ENCODE results near the gene ZNF865. TPM values are rescaled to one million over a fixed set of nuclear protein-coding genes. Genes with fewer than 3 reads are reported as not detected.
"Not testable (repeated sequence)": the region's sequence is repeated elsewhere in the genome, so short reads cannot be mapped to it uniquely, and the experiment has no call there.

ZNF865 gene
- polyA plus RNA-seq, 4 donors = 4.0 to 10.3 (median 5.5) TPM

DNA sequence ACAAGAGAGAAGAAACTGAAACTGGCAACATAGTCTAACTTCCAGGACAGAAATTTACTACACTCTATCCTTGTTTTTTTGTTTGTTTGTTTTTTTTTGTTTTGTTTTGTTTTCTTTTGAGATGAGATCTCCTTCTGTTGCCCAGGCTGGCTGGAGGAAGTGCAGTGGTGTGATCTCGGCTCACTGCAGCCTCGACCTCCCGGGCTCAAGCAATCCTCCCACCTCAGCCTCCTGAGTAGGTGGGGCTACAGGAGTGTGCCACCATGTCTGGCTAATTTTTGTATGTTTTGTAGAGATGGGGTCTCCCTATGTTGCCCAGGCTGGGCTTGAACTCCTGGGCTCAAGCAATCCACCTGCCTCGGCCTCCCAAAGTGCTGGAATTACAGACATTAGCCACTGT lies 23.2 kb upstream of the ZNF865 start:
- not testable (repeated sequence) for H3K36me3 ChIP-seq (ENCODE audit: control insufficient read depth in 3 of 3, insufficient read depth in 2 of 3, low read depth in 1 of 3, low read length in 3 of 3); DNase-seq; H3K9me3 ChIP-seq (ENCODE audit: control insufficient read depth in 2 of 2, insufficient read depth in 1 of 2, low read depth in 1 of 2, low read length in 1 of 2); FAIRE-seq; H3K27me3 ChIP-seq (ENCODE audit: control insufficient read depth in 3 of 3, insufficient read depth in 3 of 3, low read length in 3 of 3); H3K4me3 ChIP-seq (ENCODE audit: low read depth in 1 of 3, low read length in 3 of 3); H3K27ac ChIP-seq (ENCODE audit: low read depth in 1 of 3, low read length in 2 of 3)
- peaks cover 0 to 11% (median 7%) of the 10 kb centered on the region in 3 donors for H3K4me1 ChIP-seq (ENCODE audit: control insufficient read depth in 3 of 3, insufficient read depth in 2 of 3, low read depth in 1 of 3, low read length in 2 of 3)
- WGBS, 3 donors = 52 to 67% (median 65%) methylated on average over 4 of the region's 4 CpGs

- H3K27ac ChIP-seq (ENCODE audit: low read depth in 1 of 3, low read length in 2 of 3); DNase-seq; H3K27me3 ChIP-seq (ENCODE audit: control insufficient read depth in 3 of 3, insufficient read depth in 3 of 3, low read length in 3 of 3); H3K4me3 ChIP-seq (ENCODE audit: low read depth in 1 of 3, low read length in 3 of 3); H3K9me3 ChIP-seq (ENCODE audit: control insufficient read depth in 2 of 2, insufficient read depth in 1 of 2, low read depth in 1 of 2, low read length in 1 of 2); FAIRE-seq; H3K36me3 ChIP-seq (ENCODE audit: control insufficient read depth in 3 of 3, insufficient read depth in 2 of 3, low read depth in 1 of 3, low read length in 3 of 3): not testable (repeated sequence)
- peaks cover 0 to 13% (median 7%) of the 10 kb centered on the region in 3 donors for H3K4me1 ChIP-seq (ENCODE audit: control insufficient read depth in 3 of 3, insufficient read depth in 2 of 3, low read depth in 1 of 3, low read length in 2 of 3)
- 84 to 87% (median 84%) methylated on average over 8 of the region's 8 CpGs for WGBS, 3 donors
Measured at GRCh38 chr19:55583897-55584296, 21.6 kb upstream of the ZNF865 start.

DNA sequence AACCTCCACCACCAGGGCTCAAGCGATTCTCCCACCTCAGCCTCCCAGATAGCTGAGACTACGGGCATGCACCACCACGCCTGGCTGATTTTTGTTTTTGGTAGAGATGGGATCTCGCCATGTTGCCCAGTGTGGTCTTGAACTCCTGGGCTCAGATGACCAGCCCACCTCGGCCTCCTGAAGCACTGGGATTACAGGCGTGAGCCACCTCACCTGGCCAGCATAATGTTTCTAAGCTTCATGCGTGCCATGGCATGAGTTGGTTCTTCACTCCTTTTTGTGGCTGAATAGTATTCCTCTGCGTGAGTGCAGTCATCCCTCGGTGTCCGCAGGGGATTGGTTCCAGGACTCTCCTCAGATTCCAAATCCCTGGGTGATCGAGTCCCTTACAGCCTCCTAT lies 20.6 kb upstream of the ZNF865 start:
- Histone ChIP-seq H3K4me1 (ENCODE audit: control insufficient read depth in 3 of 3, insufficient read depth in 2 of 3, low read depth in 1 of 3, low read length in 2 of 3) (peaks cover 0 to 13% (median 7%) of the 10 kb centered on the region in 3 donors), H3K9me3 (ENCODE audit: control insufficient read depth in 2 of 2, insufficient read depth in 1 of 2, low read depth in 1 of 2, low read length in 1 of 2) (no peaks in the 10 kb centered on the region), H3K36me3 (ENCODE audit: control insufficient read depth in 3 of 3, insufficient read depth in 2 of 3, low read depth in 1 of 3, low read length in 3 of 3) (no peaks in the 10 kb centered on the region), H3K4me3 (ENCODE audit: low read depth in 1 of 3, low read length in 3 of 3) (no peak overlapping the region), H3K27ac (ENCODE audit: low read depth in 1 of 3, low read length in 2 of 3) (no peak overlapping the region), H3K27me3 (ENCODE audit: control insufficient read depth in 3 of 3, insufficient read depth in 3 of 3, low read length in 3 of 3) (no peaks in the 10 kb centered on the region)
- FAIRE-seq (no peak), DNase-seq (no peak)
- whole genome bisulfite sequencing, 3 donors = 93 to 94% (median 93%) methylated on average over 11 of the region's 11 CpGs

GRCh38 chr19:55585658-55586339 lies 19.6 kb upstream of the ZNF865 start:
- peak overlapping the region in 2 of 3 donors; percentile 2 to 40 for H3K4me3 ChIP-seq (ENCODE audit: low read depth in 1 of 3, low read length in 3 of 3)
- DNase-seq (peak in 1 of 2 donors; percentile 89), FAIRE-seq (no peak)
- H3K4me1 ChIP-seq (ENCODE audit: control insufficient read depth in 3 of 3, insufficient read depth in 2 of 3, low read depth in 1 of 3, low read length in 2 of 3) = peaks cover 0 to 13% (median 7%) of the 10 kb centered on the region in 3 donors
- H3K27ac ChIP-seq (ENCODE audit: low read depth in 1 of 3, low read length in 2 of 3) = peak overlapping the region in 2 of 3 donors; percentile 47 to 66
- WGBS, 3 donors = 2 to 5% (median 3%) methylated on average over 31 to 36 of the region's 36 CpGs
- H3K27me3 ChIP-seq (ENCODE audit: control insufficient read depth in 3 of 3, insufficient read depth in 3 of 3, low read length in 3 of 3) = no peaks in the 10 kb centered on the region
- H3K36me3 ChIP-seq (ENCODE audit: control insufficient read depth in 3 of 3, insufficient read depth in 2 of 3, low read depth in 1 of 3, low read length in 3 of 3) = no peaks in the 10 kb centered on the region
- no peaks in the 10 kb centered on the region for H3K9me3 ChIP-seq (ENCODE audit: control insufficient read depth in 2 of 2, insufficient read depth in 1 of 2, low read depth in 1 of 2, low read length in 1 of 2)

DNA sequence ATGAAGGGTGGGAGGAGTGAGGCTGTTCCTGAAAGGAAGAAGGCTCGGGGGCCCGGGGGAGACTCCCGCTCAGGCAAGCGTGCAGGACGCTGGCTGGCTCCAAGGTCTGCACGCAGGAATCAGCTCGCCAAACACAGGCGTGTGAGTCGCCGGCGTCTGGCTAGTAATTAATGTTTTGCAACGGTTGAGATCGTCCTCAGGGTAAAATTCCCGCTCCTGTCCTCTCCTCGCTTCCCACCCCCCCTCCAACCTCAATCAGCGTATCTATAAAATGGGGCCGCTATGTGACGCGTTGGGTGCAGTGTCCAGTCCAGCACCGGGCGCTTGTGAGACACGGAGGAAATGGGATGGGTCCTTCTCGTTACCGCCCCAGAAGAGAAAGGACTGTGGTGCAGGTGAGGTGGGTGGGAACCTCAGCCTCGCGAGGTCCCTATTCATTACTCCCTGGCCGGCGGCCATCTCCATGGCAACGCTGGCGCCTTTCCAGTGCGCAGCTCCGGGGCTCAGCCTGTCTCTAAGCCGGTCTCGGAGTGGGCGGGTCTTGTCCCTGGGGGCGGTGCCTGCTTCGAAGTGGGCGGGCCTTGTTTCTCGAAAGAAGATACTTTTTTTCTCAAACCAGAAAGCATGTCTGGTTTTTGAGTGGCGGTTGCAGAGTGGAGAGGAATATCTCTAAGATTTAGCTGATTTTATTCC lies 18.3 kb upstream of the ZNF865 start:
- H3K27ac ChIP-seq (ENCODE audit: low read depth in 1 of 3, low read length in 2 of 3) = peak overlapping the region in 2 of 3 donors; percentile 18 to 22
- DNase-seq (peak; percentile 90 to 98), FAIRE-seq (no peak)
- H3K4me3 ChIP-seq (ENCODE audit: low read depth in 1 of 3, low read length in 3 of 3) = peak overlapping the region in 1 of 3 donors; percentile 33
- 1 to 2% (median 1%) methylated on average over 39 to 40 of the region's 40 CpGs for WGBS, 3 donors
- H3K36me3 ChIP-seq (ENCODE audit: control insufficient read depth in 3 of 3, insufficient read depth in 2 of 3, low read depth in 1 of 3, low read length in 3 of 3) = peaks cover 0 to 11% (median 0%) of the 10 kb centered on the region in 3 donors
- H3K4me1 ChIP-seq (ENCODE audit: control insufficient read depth in 3 of 3, insufficient read depth in 2 of 3, low read depth in 1 of 3, low read length in 2 of 3) = peaks cover 0 to 13% (median 7%) of the 10 kb centered on the region in 3 donors
- H3K9me3 ChIP-seq (ENCODE audit: control insufficient read depth in 2 of 2, insufficient read depth in 1 of 2, low read depth in 1 of 2, low read length in 1 of 2) = no peaks in the 10 kb centered on the region
- H3K27me3 ChIP-seq (ENCODE audit: control insufficient read depth in 3 of 3, insufficient read depth in 3 of 3, low read length in 3 of 3) = no peaks in the 10 kb centered on the region

DNA sequence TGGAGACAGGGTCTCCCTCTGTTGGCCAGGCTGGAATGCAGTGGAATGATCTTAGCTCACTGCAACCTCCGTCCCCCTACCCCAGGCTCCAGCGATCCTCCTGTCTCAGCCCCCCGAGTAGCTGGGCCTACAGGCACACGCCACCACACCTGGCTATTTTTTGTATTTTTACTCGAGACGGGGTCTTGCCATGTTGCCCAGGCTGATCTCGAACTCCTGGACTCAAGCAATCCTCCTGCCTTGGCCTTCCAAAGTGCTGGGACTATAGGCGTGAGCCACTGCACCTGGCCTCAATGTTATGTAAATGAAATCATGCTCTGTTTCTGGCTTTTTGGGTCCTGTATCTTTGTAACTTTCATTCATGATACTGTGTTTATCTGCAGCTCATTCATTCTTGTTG lies 16.7 kb upstream of the ZNF865 start:
- peaks cover 0 to 20% (median 0%) of the 10 kb centered on the region in 3 donors for H3K36me3 ChIP-seq (ENCODE audit: control insufficient read depth in 3 of 3, insufficient read depth in 2 of 3, low read depth in 1 of 3, low read length in 3 of 3)
- H3K4me3 ChIP-seq (ENCODE audit: low read depth in 1 of 3, low read length in 3 of 3) = no peak overlapping the region
- H3K9me3 ChIP-seq (ENCODE audit: control insufficient read depth in 2 of 2, insufficient read depth in 1 of 2, low read depth in 1 of 2, low read length in 1 of 2) = no peaks in the 10 kb centered on the region
- WGBS, 3 donors = 86 to 90% (median 89%) methylated on average over 8 of the region's 8 CpGs
- H3K27ac ChIP-seq (ENCODE audit: low read depth in 1 of 3, low read length in 2 of 3) = no peak overlapping the region
- FAIRE-seq (no peak), DNase-seq (no peak)
- peaks cover 0 to 13% (median 7%) of the 10 kb centered on the region in 3 donors for H3K4me1 ChIP-seq (ENCODE audit: control insufficient read depth in 3 of 3, insufficient read depth in 2 of 3, low read depth in 1 of 3, low read length in 2 of 3)
- H3K27me3 ChIP-seq (ENCODE audit: control insufficient read depth in 3 of 3, insufficient read depth in 3 of 3, low read length in 3 of 3) = no peaks in the 10 kb centered on the region

- Histone ChIP-seq H3K27me3 (ENCODE audit: control insufficient read depth in 3 of 3, insufficient read depth in 3 of 3, low read length in 3 of 3) (no peaks in the 10 kb centered on the region), H3K36me3 (ENCODE audit: control insufficient read depth in 3 of 3, insufficient read depth in 2 of 3, low read depth in 1 of 3, low read length in 3 of 3) (peaks cover 0 to 29% (median 2%) of the 10 kb centered on the region in 3 donors), H3K27ac (ENCODE audit: low read depth in 1 of 3, low read length in 2 of 3) (no peak overlapping the region), H3K4me3 (ENCODE audit: low read depth in 1 of 3, low read length in 3 of 3) (no peak overlapping the region), H3K4me1 (ENCODE audit: control insufficient read depth in 3 of 3, insufficient read depth in 2 of 3, low read depth in 1 of 3, low read length in 2 of 3) (peaks cover 0 to 13% (median 7%) of the 10 kb centered on the region in 3 donors), H3K9me3 (ENCODE audit: control insufficient read depth in 2 of 2, insufficient read depth in 1 of 2, low read depth in 1 of 2, low read length in 1 of 2) (no peaks in the 10 kb centered on the region)
- WGBS, 3 donors = 49 to 73% (median 61%) methylated on average over 7 of the region's 7 CpGs
- no peak for DNase-seq
- FAIRE-seq = no peak
Measured at GRCh38 chr19:55590109-55590508, 15.3 kb upstream of the ZNF865 start.

GRCh38 chr19:55590617-55591016 lies 14.8 kb upstream of the ZNF865 start:
- Histone ChIP-seq H3K4me3 (ENCODE audit: low read depth in 1 of 3, low read length in 3 of 3) (no peak overlapping the region), H3K9me3 (ENCODE audit: control insufficient read depth in 2 of 2, insufficient read depth in 1 of 2, low read depth in 1 of 2, low read length in 1 of 2) (no peaks in the 10 kb centered on the region), H3K36me3 (ENCODE audit: control insufficient read depth in 3 of 3, insufficient read depth in 2 of 3, low read depth in 1 of 3, low read length in 3 of 3) (peaks cover 0 to 34% (median 4%) of the 10 kb centered on the region in 3 donors), H3K27me3 (ENCODE audit: control insufficient read depth in 3 of 3, insufficient read depth in 3 of 3, low read length in 3 of 3) (no peaks in the 10 kb centered on the region), H3K27ac (ENCODE audit: low read depth in 1 of 3, low read length in 2 of 3) (no peak overlapping the region), H3K4me1 (ENCODE audit: control insufficient read depth in 3 of 3, insufficient read depth in 2 of 3, low read depth in 1 of 3, low read length in 2 of 3) (peaks cover 0 to 13% (median 5%) of the 10 kb centered on the region in 3 donors)
- FAIRE-seq (no peak), DNase-seq (peak in 1 of 2 donors; percentile 51)
- WGBS, 3 donors = 62 to 79% (median 70%) methylated on average over 10 of the region's 10 CpGs

Data from small intestine (tissue), 7 donors.